Frontal cortex (tissue), 4 donors: ENCODE data around the gene LYSMD4. TPM values are rescaled to one million over a fixed set of nuclear protein-coding genes. Genes with fewer than 3 reads are reported as not detected.

Experiments
- DNase-seq, 2 donors: peaks; one replicate each; pipeline ENCODE4 v3.0.0; 2012; ENCODE audit warnings: low spot score in 2 of 2
- FAIRE-seq: peaks from 2 replicates; lab custom pipeline; 2012; peaks lifted over from hg19 to GRCh38; lab: Jason Lieb, UNC
- total RNA-seq: library from RNA; depleted of rRNA; stranded (reverse); fragments of >200 nt; gene quantifications from one replicate; pipeline ENCODE4 v1.2.3, GENCODE V29; 2014
- donor health status: control.
- donor health status: control.
- donor health status: control.

The LYSMD4 gene
- total RNA-seq, 1 donor from 2014 or later: 15.5 TPM

GRCh38 chr15:99732124-99732750 lies 1.0 kb downstream of the LYSMD4 start:
- DNase-seq (no peak), FAIRE-seq (no peak)

DNA sequence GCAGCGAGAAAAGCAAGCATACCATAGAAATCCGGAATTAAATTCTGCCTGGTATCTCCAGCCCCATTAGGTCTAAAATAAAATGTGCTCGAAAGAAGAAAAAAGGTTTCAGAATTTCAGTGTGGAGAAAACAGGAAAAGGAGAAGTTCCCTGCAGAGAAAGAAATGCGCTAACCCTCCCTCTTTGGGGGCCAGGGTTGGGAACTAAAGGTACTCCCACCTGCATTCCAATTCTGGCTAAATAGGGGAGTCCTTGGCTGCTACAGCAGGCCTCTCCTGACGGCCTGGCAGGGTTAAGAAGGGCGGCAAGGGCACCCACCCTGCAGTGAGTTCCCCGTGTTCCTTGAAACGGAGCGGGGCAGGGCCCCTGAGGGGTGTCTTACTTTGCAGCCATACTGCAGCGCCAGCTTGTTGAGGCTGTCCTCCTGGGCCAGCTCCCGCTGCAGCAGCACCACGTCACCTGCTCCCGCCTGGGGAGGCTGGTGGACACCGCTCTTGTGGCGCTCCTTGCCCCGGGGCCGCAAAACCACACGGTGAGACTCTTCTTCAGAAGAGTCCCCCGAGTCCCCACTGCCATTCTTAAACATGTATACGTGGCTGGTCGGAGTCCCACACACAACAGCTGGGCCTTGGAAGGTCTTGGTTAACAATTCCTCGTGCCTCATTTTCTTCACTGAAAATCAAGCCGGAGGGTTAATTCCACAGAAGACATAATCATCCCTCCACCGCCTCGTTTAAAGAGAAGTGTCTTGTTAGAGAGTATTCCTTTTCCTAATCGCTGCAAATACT lies 1.7 kb downstream of the LYSMD4 start:
- no peak for DNase-seq
- no peak for FAIRE-seq

DNA sequence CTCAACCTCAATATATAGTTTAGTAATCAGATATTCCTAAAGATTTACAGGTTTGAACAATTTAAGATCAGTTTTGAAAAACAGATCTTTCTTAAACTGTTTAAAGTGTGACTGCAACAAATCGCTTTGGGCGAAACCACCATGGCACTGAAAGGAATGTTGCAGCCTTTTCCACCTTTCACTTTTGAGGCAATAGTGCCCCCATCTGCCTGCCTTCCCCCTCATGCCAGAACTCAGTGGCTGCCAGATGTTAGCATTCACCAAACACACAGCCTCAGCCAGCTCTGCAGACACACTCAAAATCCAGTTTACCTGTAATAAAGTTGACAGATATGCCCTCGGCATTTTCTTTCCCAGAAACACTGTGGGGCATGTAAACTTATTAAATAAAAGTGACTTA lies 3.3 kb downstream of the LYSMD4 start:
- DNase-seq (no peak), FAIRE-seq (no peak)

- no peak for FAIRE-seq
- no peak for DNase-seq
Measured at GRCh38 chr15:99729327-99729726, 3.9 kb downstream of the LYSMD4 start.

DNA sequence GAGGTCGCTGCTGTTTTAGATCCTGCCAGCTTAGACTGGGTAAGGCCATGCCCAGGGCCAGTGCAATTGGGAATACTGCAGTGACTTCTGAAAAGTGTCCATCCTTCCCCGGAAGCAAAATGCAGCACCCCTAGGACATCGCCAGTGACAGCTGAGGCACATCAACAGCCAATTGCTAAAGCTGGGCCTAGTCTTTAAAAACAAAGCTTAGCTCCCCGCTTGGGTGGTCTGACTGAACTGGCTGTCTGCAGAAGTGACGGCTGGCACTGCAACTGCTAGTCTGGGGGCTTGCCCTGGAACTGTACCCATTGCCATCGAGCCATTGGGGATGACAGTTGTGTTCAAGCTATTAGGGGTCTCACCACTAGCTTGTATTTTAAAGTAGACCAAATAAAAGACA lies 4.3 kb downstream of the LYSMD4 start:
- DNase-seq: no peak
- FAIRE-seq: no peak

DNA sequence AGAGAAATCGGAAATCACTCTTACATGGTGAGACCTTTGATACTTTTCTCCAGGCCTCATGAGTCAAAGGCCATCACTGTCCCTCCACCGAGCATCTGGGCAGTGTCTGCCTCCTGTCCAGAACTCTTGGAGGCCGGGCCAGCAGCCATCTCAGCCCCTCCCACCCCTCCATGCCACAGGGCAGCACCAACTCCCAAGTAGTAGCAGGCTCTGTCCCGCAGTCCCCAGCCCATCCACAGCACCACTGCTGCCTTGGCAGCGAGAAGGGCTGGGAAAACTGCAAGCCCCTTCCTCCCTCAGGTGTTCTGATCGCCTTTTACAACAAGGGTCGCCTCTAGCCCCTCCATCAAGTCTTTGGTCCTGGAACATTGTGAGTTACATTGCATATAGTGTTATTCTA lies 5.5 kb downstream of the LYSMD4 start:
- DNase-seq (no peak), FAIRE-seq (no peak)

DNA sequence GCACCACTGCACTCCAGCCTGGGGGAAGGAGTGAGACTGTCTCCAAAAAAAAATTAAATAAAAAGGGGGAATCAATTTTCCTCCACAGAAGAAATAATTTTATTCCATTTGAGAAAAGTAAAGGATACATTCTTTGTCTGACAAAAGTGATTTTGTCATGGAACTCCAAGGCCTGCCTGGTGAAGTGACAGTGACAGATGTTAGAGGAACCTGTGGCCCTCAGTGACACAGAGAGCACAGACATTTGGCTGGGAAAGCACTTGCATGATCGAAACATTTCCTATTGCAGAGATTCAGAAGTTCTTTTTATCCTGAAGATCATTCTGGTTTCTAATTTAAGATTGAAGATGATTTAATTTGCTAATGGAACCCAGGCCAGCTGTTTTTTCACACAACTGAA lies 5.9 kb downstream of the LYSMD4 start:
- FAIRE-seq (no peak), DNase-seq (no peak)

- DNase-seq (no peak), FAIRE-seq (no peak)
Measured at GRCh38 chr15:99726333-99726732, 6.9 kb downstream of the LYSMD4 start.

- FAIRE-seq: no peak
Measured at GRCh38 chr15:99722406-99722805, 10.8 kb downstream of the LYSMD4 start.

GRCh38 chr15:99721896-99722295 lies 11.3 kb downstream of the LYSMD4 start:
- no peak for FAIRE-seq
- no peak for DNase-seq

More at GRCh38 chr15:99722406-99722805, 10.8 kb downstream of the LYSMD4 start:
- DNase-seq: no peak

- no peak for FAIRE-seq
- DNase-seq: no peak
Measured at GRCh38 chr15:99721104-99721778, 12.0 kb downstream of the LYSMD4 start.

GRCh38 chr15:99720533-99720932 lies 12.7 kb downstream of the LYSMD4 start:
- FAIRE-seq (no peak), DNase-seq (no peak)

GRCh38 chr15:99719096-99719541 lies 14.1 kb downstream of the LYSMD4 start:
- FAIRE-seq: no peak
- no peak for DNase-seq

- no peak for FAIRE-seq
- DNase-seq: no peak
Measured at GRCh38 chr15:99718421-99718820, 14.8 kb downstream of the LYSMD4 start.

DNA sequence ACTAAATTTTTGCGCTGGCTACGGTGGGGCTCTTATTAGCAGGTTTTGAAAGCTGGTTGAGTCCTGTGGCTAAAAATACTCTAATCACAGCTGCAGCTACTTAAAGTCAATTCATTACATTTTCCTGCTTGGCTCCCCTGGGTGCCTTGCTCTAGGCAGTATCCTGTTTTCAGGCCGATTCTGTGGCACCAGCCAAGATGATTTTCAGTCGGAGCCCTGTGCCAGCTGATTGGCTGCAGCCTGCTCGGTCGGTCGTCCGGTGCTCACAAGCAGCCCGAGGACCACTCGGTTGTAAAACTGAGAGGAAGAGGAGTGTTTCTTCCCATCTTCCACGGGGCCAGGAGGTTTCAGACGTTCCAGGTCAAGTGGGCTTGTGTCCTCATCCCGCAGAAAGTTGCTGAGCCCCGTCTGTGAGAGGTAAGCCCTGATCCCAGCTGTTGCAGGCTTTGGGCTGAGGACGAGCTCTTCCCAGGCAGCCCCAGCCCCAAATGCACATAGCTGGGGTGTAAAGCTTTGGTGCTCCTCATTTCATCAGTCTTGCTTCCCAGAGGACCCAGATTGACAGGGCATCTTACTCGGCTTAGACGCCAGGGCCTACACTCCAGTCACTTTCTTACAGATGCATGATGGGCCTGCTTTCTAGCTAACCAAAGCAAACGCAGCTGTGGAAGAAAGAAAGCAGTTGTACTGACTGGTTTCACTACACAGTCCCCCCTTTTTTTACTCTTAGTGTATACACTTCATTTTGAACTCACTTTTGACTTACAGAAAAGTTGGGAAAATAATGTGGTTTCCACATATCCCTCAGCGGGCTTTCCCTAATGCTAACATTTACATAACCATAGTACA lies 15.9 kb downstream of the LYSMD4 start:
- no peak for FAIRE-seq
- DNase-seq: no peak

GRCh38 chr15:99716540-99717095 lies 16.6 kb downstream of the LYSMD4 start:
- FAIRE-seq: no peak
- no peak for DNase-seq

DNA sequence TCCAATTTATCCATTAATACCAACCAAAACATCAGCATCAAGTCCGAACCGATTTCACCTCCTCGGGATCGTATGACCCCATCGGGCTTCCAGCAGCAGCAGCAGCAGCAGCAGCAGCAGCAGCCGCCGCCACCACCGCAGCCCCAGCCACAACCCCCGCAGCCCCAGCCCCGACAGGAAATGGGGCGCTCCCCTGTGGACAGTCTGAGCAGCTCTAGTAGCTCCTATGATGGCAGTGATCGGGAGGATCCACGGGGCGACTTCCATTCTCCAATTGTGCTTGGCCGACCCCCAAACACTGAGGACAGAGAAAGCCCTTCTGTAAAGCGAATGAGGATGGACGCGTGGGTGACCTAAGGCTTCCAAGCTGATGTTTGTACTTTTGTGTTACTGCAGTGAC lies 20.8 kb downstream of the LYSMD4 start:
- DNase-seq (no peak), FAIRE-seq (no peak)

DNA sequence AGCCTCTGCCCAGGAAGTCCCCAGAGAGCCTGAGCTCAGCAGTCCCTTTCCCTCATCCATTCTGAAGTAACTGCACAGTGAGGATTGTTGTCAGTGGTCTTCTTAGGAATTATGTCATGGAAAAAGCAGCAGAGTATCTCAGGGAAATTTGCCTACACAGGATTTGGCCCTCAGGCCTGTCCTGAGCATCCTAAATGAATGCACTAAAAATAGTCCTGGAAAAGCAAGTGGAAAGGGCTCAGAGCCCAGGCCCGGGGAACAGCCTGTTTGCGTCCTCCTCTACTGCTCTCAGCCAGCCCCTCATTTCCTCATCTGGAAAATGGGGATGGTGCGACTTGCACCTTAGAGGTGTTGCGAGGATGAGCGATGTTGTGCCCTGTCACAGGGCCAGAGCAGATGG lies 21.6 kb downstream of the LYSMD4 start:
- no peak for FAIRE-seq
- no peak for DNase-seq

DNA sequence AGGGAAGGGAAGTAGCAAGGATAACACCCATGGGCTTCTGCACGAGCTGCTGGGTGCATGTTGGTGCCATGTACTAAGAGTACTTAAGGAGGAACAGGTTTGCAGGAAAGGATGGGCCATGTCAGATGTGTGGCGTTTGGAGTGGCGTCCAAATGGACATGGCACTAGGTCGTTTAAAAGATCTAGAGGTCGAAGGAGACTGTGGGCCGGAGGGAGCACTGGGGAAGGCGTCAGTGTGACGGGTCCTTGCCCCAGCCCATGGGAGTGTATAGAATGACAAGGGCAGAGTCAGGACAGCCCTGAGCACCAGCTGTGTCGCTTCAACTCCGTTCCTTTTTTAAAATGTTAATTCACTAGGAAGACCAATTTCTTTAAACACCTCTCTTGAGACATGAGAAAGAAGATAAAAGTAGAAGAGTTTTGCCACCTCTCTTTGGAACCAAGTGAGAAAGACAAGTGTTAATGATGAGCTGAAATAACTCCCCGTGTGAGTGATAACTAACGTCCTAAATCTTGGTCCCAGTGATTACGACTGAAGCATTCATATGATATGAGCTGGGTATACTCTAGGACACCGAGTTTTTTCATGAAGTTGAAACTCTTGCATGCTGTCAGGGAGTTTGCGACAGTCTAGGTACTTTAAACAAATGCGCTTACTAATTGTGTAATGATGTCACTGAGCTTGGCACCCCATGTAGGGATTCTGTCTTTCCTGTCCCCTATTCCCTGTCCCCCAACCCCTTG lies 23.8 kb downstream of the LYSMD4 start:
- DNase-seq: no peak
- FAIRE-seq: no peak
